Measurements from ENCODE around the gene TAOK2.
A peak's percentile ranks its signal among the peaks of the same experiment; 100 is the strongest.
"Not testable (repeated sequence)": the region's sequence is repeated elsewhere in the genome, so short reads cannot be mapped to it uniquely, and the experiment has no call there.

Gene TAOK2

GRCh38 chr16:30032083-30032819 is 58.6 kb downstream of the TAOK2 start:
- Histone ChIP-seq H3K4me3 (ENCODE audit: low read depth, low read length) (no peak overlapping the region), H3K36me3 (peaks cover 16% of the 10 kb centered on the region), H3K9me3 (ENCODE audit: severe bottlenecking) (no peaks in the 10 kb centered on the region), H3K27ac (peak overlapping the region; percentile 93), H3K27me3 (ENCODE audit: insufficient read depth, low read depth, severe bottlenecking) (no peaks in the 10 kb centered on the region)
- peak; percentile 87 for DNase-seq
- peak; percentile 81 for TF ChIP-seq CTCF (IDR thresholded peaks at IDR 0.05; ENCODE audit: low read depth, low read length)

- no peak overlapping the region for H3K27ac ChIP-seq
- no peak for DNase-seq
- H3K36me3 ChIP-seq = peaks cover 10% of the 10 kb centered on the region
- H3K9me3 ChIP-seq (ENCODE audit: severe bottlenecking) = no peaks in the 10 kb centered on the region
- no peak overlapping the region for H3K4me3 ChIP-seq (ENCODE audit: low read depth, low read length)
- no peaks in the 10 kb centered on the region for H3K27me3 ChIP-seq (ENCODE audit: insufficient read depth, low read depth, severe bottlenecking)
- no peak for TF ChIP-seq CTCF (IDR thresholded peaks at IDR 0.05; ENCODE audit: low read depth, low read length)
Observed at GRCh38 chr16:30033270-30033669, 59.6 kb downstream of the TAOK2 start.

- H3K4me3 ChIP-seq (ENCODE audit: low read depth, low read length) = no peak overlapping the region
- no peaks in the 10 kb centered on the region for H3K27me3 ChIP-seq (ENCODE audit: insufficient read depth, low read depth, severe bottlenecking)
- H3K9me3 ChIP-seq (ENCODE audit: severe bottlenecking) = no peaks in the 10 kb centered on the region
- DNase-seq = no peak
- TF ChIP-seq CTCF (IDR thresholded peaks at IDR 0.05; ENCODE audit: low read depth, low read length) = no peak
- H3K27ac ChIP-seq = no peak overlapping the region
- H3K36me3 ChIP-seq = no peaks in the 10 kb centered on the region
Observed at GRCh38 chr16:30040221-30040620, 66.6 kb downstream of the TAOK2 start.

GRCh38 chr16:30040690-30041089 is 67.0 kb downstream of the TAOK2 start:
- not testable (repeated sequence) for H3K4me3 ChIP-seq (ENCODE audit: low read depth, low read length); H3K36me3 ChIP-seq; H3K27me3 ChIP-seq (ENCODE audit: insufficient read depth, low read depth, severe bottlenecking); H3K9me3 ChIP-seq (ENCODE audit: severe bottlenecking); H3K27ac ChIP-seq; DNase-seq

- no peaks in the 10 kb centered on the region for H3K9me3 ChIP-seq (ENCODE audit: severe bottlenecking)
- DNase-seq = no peak
- H3K4me3 ChIP-seq (ENCODE audit: low read depth, low read length) = no peak overlapping the region
- 0 out of 2 replicates have a peak, but pooled peaks have one; percentile 28 for TF ChIP-seq CTCF (IDR thresholded peaks at IDR 0.05; ENCODE audit: low read depth, low read length)
- no peak overlapping the region for H3K27ac ChIP-seq
- no peaks in the 10 kb centered on the region for H3K27me3 ChIP-seq (ENCODE audit: insufficient read depth, low read depth, severe bottlenecking)
- H3K36me3 ChIP-seq = no peaks in the 10 kb centered on the region
Observed at GRCh38 chr16:30041841-30042240, 68.2 kb downstream of the TAOK2 start.
